ENCODE results near the gene GUCA1A. TPM values are rescaled to one million over a fixed set of nuclear protein-coding genes. Genes with fewer than 3 reads are reported as not detected.

GUCA1A gene
- total RNA-seq, 1 donor from 2014 or later, result not detected

- H3K4me3 Mint-ChIP-seq (ENCODE audit: unreplicated experiment), result no peak overlapping the region
- H3K36me3 Mint-ChIP-seq (ENCODE audit: low read depth), result no peaks in the 10 kb centered on the region
- H3K4me1 Mint-ChIP-seq (ENCODE audit: low read depth), result peaks cover 8% of the 10 kb centered on the region
- no peaks in the 10 kb centered on the region for H3K9me3 Mint-ChIP-seq (ENCODE audit: low read depth)
- H3K27me3 Mint-ChIP-seq (ENCODE audit: low read depth), result peaks cover 10% of the 10 kb centered on the region
- TF ChIP-seq, protein P1, sequence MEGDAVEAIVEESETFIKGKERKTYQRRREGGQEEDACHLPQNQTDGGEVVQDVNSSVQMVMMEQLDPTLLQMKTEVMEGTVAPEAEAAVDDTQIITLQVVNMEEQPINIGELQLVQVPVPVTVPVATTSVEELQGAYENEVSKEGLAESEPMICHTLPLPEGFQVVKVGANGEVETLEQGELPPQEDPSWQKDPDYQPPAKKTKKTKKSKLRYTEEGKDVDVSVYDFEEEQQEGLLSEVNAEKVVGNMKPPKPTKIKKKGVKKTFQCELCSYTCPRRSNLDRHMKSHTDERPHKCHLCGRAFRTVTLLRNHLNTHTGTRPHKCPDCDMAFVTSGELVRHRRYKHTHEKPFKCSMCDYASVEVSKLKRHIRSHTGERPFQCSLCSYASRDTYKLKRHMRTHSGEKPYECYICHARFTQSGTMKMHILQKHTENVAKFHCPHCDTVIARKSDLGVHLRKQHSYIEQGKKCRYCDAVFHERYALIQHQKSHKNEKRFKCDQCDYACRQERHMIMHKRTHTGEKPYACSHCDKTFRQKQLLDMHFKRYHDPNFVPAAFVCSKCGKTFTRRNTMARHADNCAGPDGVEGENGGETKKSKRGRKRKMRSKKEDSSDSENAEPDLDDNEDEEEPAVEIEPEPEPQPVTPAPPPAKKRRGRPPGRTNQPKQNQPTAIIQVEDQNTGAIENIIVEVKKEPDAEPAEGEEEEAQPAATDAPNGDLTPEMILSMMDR (IDR thresholded peaks at IDR 0.05), result no peak
- DNase-seq (ENCODE audit: low spot score), result no peak
- H3K27ac Mint-ChIP-seq (ENCODE audit: unreplicated experiment), result no peak overlapping the region
These were observed 13.6 kb upstream of the GUCA1A start for GRCh38 chr6:42159431-42160024.

GRCh38 chr6:42162384-42162783 is 10.8 kb upstream of the GUCA1A start:
- H3K27ac Mint-ChIP-seq (ENCODE audit: unreplicated experiment), result no peak overlapping the region
- DNase-seq (ENCODE audit: low spot score), result no peak
- peaks cover 19% of the 10 kb centered on the region for H3K4me1 Mint-ChIP-seq (ENCODE audit: low read depth)
- TF ChIP-seq, protein P1 (IDR thresholded peaks at IDR 0.05), result no peak
- H3K9me3 Mint-ChIP-seq (ENCODE audit: low read depth), result no peaks in the 10 kb centered on the region
- H3K27me3 Mint-ChIP-seq (ENCODE audit: low read depth), result peaks cover 10% of the 10 kb centered on the region
- H3K36me3 Mint-ChIP-seq (ENCODE audit: low read depth), result no peaks in the 10 kb centered on the region
- H3K4me3 Mint-ChIP-seq (ENCODE audit: unreplicated experiment), result no peak overlapping the region

GRCh38 chr6:42162812-42163211 is 10.4 kb upstream of the GUCA1A start:
- peaks cover 18% of the 10 kb centered on the region for H3K4me1 Mint-ChIP-seq (ENCODE audit: low read depth)
- no peak overlapping the region for H3K4me3 Mint-ChIP-seq (ENCODE audit: unreplicated experiment)

GRCh38 chr6:42163981-42164380 is 9.2 kb upstream of the GUCA1A start:
- DNase-seq (ENCODE audit: low spot score), result no peak
- no peak overlapping the region for H3K4me3 Mint-ChIP-seq (ENCODE audit: unreplicated experiment)
- no peaks in the 10 kb centered on the region for H3K36me3 Mint-ChIP-seq (ENCODE audit: low read depth)
- TF ChIP-seq, protein P1 (IDR thresholded peaks at IDR 0.05), result no peak
- peaks cover 10% of the 10 kb centered on the region for H3K27me3 Mint-ChIP-seq (ENCODE audit: low read depth)
- no peak overlapping the region for H3K27ac Mint-ChIP-seq (ENCODE audit: unreplicated experiment)
- H3K4me1 Mint-ChIP-seq (ENCODE audit: low read depth), result peaks cover 16% of the 10 kb centered on the region
- no peaks in the 10 kb centered on the region for H3K9me3 Mint-ChIP-seq (ENCODE audit: low read depth)

More at GRCh38 chr6:42162812-42163211, 10.4 kb upstream of the GUCA1A start:
- Mint-ChIP-seq H3K27ac (ENCODE audit: unreplicated experiment) (no peak overlapping the region), H3K9me3 (ENCODE audit: low read depth) (no peaks in the 10 kb centered on the region), H3K36me3 (ENCODE audit: low read depth) (no peaks in the 10 kb centered on the region), H3K27me3 (ENCODE audit: low read depth) (peaks cover 10% of the 10 kb centered on the region)
- DNase-seq (ENCODE audit: low spot score), result no peak
- TF ChIP-seq, protein P1 (IDR thresholded peaks at IDR 0.05), result no peak

DNA sequence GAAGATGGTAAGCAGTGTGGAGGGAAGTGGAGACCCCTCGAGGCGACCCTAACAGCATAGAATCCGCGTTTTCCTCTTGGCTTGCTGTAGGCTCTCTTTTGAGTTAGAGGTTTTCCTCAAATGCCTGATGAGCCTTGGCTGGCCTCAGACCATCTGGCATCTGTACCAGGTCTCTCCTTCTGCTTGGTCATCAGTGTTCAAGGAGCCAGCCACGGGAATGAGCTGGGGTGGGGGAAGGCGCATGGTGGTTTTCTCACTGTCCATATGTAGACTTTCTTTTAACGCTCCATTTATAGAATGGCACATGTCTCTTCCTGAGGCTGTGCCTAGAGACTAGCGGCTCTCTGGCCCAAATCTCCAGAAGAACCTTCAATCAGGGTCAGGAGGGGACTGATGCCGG is 8.1 kb upstream of the GUCA1A start:
- no peak for DNase-seq (ENCODE audit: low spot score)
- no peaks in the 10 kb centered on the region for H3K9me3 Mint-ChIP-seq (ENCODE audit: low read depth)
- no peaks in the 10 kb centered on the region for H3K36me3 Mint-ChIP-seq (ENCODE audit: low read depth)
- peaks cover 16% of the 10 kb centered on the region for H3K4me1 Mint-ChIP-seq (ENCODE audit: low read depth)
- peaks cover 10% of the 10 kb centered on the region for H3K27me3 Mint-ChIP-seq (ENCODE audit: low read depth)
- H3K27ac Mint-ChIP-seq (ENCODE audit: unreplicated experiment), result peak overlapping the region; percentile 75
- no peak overlapping the region for H3K4me3 Mint-ChIP-seq (ENCODE audit: unreplicated experiment)
- TF ChIP-seq, protein P1 (IDR thresholded peaks at IDR 0.05), result no peak

Data from chondrocyte (in vitro differentiated cells).